CD1c-positive myeloid dendritic cell (primary cell): ENCODE measurements around the gene CRCP.
"Not testable (repeated sequence)": the region's sequence is repeated elsewhere in the genome, so short reads cannot be mapped to it uniquely, and the experiment has no call there.

ENCODE experiments used
- DNase-seq: peaks from one replicate; pipeline ENCODE4 v3.0.0-alpha.2; 2016; ENCODE audit errors: extremely low spot score

The CRCP gene

GRCh38 chr7:66114743-66115649, at the start of gene CRCP:
Gene CRCP (plus strand): TSS chr7:66114847. CDS start chr7:66114963, 116 bp downstream.
- peak; percentile 87 for DNase-seq

DNA sequence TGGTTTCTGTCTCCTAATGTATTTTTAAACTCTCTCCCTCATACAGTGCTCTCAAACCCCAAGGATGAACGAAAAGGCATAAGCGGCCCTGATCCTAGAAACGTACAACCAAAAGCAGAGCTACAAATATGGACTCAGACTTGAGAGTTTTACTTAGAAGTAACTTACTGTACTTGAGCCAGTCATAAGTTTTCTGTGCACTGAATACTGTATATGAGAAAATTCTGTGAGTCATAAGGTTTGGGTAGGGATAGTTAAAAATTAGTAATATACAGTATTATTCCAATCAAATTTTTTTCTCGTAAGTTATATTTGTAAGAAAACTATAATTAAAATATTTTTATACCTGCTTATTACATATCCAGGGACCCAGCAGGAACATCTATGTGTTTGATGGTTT, 44.9 kb upstream of the CRCP start:
- no peak for DNase-seq

GRCh38 chr7:66070222-66070621, 44.4 kb upstream of the CRCP start:
- DNase-seq: no peak

DNA sequence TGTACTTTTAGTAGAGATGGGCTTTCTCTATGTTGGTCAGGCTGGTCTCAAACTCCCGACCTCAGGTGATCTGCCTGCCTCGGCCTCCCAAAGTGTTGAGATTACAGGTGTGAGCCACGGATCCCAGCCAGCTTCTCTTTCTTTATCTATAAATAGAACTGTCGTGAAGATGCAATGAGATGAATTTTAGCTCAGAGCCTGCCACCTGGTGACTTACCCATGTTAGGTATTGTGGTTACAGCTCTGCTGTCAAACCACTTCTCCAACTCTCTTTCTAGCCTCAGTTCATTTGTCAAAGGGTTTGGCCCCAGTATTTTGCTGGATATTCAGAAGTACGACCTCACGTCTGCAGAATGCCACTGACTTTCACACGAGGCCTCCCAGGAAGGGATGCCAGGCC, 42.4 kb upstream of the CRCP start:
- not testable (repeated sequence) for DNase-seq

GRCh38 chr7:66075590-66076461, 38.8 kb upstream of the CRCP start, which contains the start of gene ASL:
Gene ASL (plus strand): TSS chr7:66075819. CDS start chr7:66076082, 263 bp downstream.
- peak; percentile 98 for DNase-seq

GRCh38 chr7:66076462-66077329, 38.0 kb upstream of the CRCP start:
- peak; percentile 29 for DNase-seq

DNA sequence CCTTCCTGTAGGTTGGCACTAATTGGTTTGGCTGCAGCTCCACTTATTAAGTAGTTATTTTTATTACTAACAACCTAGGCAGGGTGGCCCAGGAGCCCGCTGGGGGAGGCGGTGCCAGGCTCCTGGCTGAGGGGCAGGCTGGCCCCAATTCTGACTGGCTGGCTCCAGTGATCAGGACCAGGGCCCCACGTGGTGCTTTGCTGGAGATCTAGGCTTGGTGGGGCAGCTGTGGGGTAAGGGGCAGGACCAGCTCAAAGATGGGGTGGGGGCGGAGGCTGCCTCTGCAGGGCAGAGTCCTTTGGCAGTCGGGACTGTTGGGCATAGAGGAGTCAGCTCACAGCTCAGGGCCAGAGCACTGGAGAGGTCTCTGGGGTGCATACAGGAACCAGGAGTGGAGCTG, 36.6 kb upstream of the CRCP start:
- no peak for DNase-seq

GRCh38 chr7:66082083-66082482, 32.6 kb upstream of the CRCP start:
- no peak for DNase-seq

- DNase-seq: no peak
These were observed 31.7 kb upstream of the CRCP start for GRCh38 chr7:66082886-66083415.

- no peak for DNase-seq
These were observed 31.0 kb upstream of the CRCP start for GRCh38 chr7:66083677-66084076.

DNA sequence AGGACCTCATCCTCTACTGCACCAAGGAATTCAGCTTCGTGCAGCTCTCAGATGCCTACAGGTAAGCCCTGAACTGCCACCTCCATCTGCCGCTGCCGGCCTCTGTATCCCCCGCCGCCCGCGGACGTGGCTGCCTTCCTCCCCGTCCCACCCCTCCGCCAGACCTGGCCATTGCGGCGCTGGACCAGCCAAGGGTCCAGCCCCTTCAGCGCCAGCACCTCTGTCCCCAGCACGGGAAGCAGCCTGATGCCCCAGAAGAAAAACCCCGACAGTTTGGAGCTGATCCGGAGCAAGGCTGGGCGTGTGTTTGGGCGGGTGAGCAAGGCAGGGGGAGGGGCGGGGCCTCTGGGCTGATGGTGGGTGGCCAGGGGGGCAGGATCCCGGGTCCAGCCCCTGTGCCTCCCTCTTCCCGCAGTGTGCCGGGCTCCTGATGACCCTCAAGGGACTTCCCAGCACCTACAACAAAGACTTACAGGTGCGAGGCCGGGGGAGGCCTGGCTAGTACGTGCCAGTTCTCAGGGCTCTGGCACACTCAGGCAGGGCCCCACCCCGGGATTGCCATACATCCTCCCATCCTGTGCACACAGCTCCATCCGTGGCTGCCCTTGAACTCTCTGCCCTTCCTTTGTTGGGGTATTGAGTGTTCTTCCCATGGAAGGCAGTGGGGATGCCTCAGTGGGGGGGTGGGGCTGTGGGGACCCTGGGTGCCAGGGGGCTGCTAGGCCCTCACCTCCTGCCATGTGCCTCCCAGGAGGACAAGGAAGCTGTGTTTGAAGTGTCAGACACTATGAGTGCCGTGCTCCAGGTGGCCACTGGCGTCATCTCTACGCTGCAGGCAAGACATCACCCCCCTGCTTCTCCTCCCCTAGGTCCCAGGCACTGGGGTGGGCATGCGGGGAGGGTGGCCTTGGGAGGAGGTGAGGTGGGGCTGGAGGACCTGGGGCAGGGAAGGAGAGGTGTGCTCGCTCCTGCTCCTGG, 25.5 kb upstream of the CRCP start:
- no peak for DNase-seq

- DNase-seq: no peak
These were observed 22.0 kb upstream of the CRCP start for GRCh38 chr7:66092654-66093053.

DNA sequence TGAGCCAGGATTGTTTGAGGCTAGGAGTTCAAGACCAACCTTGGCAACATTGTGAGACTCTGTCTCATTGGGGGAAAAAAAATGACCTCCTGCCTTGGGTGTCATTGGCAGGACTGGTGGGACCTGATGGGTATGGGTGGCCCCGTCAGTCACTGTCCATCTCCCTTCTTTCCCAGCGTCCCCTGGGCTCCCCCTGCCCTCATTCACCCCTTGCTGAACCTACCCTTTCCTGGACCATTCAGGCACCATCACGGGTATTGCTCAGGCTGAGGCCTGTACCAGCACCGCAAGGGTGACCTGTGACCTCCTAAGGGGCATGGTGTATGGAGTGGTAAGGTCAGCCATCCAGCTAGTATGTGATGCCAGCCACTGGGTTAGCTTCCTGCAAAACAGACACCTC, 19.6 kb upstream of the CRCP start:
- DNase-seq: no peak

- DNase-seq: no peak
These were observed 15.5 kb upstream of the CRCP start for GRCh38 chr7:66099232-66099550.

GRCh38 chr7:66099551-66100407, 14.9 kb upstream of the CRCP start:
- DNase-seq: peak; percentile 31

DNA sequence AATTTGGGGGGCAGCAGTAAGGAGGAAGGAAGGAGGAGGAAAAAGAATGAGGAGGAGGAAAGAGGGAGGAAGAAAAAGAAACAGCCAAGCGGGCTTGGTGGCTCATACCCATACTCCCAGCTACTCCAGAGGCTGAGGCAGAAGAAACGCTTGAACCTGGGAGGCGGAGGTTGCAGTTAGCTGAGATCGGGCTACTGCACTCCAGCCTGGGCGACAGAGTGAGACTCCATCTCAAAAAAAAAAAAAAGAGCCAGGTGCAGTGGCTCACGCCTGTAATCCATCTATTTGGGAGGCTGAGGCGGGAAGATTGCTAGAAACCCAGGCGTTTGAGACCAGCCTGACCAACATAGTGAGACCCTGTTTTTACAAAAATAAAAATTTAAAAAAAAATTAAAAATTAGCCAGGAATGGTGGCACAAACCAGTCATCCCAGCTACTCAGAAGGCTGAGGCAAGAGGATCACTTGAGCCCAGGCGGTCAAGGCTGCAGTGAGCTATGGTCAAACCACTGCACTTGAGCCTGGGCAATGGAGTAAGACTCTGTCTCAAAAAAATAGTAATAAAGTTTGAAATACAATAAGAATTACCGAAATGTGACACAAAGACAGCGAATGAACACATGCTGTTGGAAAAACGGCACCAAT, 14.1 kb upstream of the CRCP start:
- DNase-seq: no peak

DNA sequence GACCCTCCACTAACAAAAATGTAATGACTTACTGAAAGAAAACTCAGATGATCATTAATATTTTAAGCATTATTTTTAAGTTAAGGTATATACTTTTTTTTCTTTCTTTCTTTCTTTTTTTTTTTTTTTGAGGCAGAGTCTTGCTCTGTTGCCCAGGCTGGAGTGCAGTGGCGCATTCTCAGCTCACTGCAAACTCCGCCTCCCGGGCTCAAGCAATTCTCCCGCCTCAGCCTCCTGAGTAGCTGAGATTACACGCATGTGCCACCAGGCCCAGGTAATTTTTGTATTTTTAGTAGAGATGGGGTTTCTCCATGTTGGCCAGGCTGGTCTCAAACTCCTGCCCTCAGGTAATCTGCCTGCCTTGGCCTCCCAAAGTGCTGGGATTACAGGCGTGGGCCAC, 12.5 kb upstream of the CRCP start:
- not testable (repeated sequence) for DNase-seq

- not testable (repeated sequence) for DNase-seq
These were observed 10.7 kb upstream of the CRCP start for GRCh38 chr7:66103994-66104393.

GRCh38 chr7:66105263-66105748, 9.3 kb upstream of the CRCP start:
- no peak for DNase-seq
